NCI-H226 (cell line): ENCODE results near the gene DNAJC1.
"Not testable (repeated sequence)": the region's sequence is repeated elsewhere in the genome, so short reads cannot be mapped to it uniquely, and the experiment has no call there.

Source experiments
- DNase-seq: peaks from one replicate; pipeline ENCODE4 v3.0.0-alpha.2; 2015

Gene DNAJC1

GRCh38 chr10:21721000-21721665 lies 282.4 kb downstream of the DNAJC1 start:
- DNase-seq = no peak

GRCh38 chr10:21720090-21720489 lies 283.4 kb downstream of the DNAJC1 start:
- no peak for DNase-seq

GRCh38 chr10:21719502-21719901 lies 284.0 kb downstream of the DNAJC1 start:
- DNase-seq = no peak

GRCh38 chr10:21717437-21718054 lies 286.0 kb downstream of the DNAJC1 start:
- not testable (repeated sequence) for DNase-seq

- no peak for DNase-seq
Observed at GRCh38 chr10:21715531-21716195, 287.9 kb downstream of the DNAJC1 start.

GRCh38 chr10:21712975-21713374 lies 290.6 kb downstream of the DNAJC1 start:
- no peak for DNase-seq

- no peak for DNase-seq
Observed at GRCh38 chr10:21707498-21707897, 296.0 kb downstream of the DNAJC1 start.
